ENCODE measurements around the gene PPP2R3A.

Gene PPP2R3A

GRCh38 chr3:136022529-136023263 is 57.2 kb downstream of the PPP2R3A start:
- Histone ChIP-seq H3K4me1 (ENCODE audit: control insufficient read depth, insufficient read depth, low read length, poor library complexity, severe bottlenecking) (peaks cover 4% of the 10 kb centered on the region), H3K36me3 (ENCODE audit: control insufficient read depth, insufficient read depth, low read length) (peaks cover 10% of the 10 kb centered on the region), H3K4me3 (ENCODE audit: extremely low read depth, insufficient read depth, low read length, poor library complexity, severe bottlenecking) (no peak overlapping the region), H3K9me3 (ENCODE audit: control insufficient read depth, low read length) (no peaks in the 10 kb centered on the region), H3K27ac (ENCODE audit: low read depth, low read length, severe bottlenecking) (no peak overlapping the region)
- WGBS, 2 experiments (ENCODE audit: insufficient coverage in 2 of 2): 87 to 100% methylated on average over 2 to 5 of the region's 6 CpGs

GRCh38 chr3:136023264-136023978 is 57.9 kb downstream of the PPP2R3A start:
- WGBS, 2 experiments (ENCODE audit: insufficient coverage in 2 of 2): 100% methylated on average over 2 of the region's 3 CpGs; no CpG with 5 or more reads in 1 of the 2 experiments
- Histone ChIP-seq H3K9me3 (ENCODE audit: control insufficient read depth, low read length) (no peaks in the 10 kb centered on the region), H3K4me1 (ENCODE audit: control insufficient read depth, insufficient read depth, low read length, poor library complexity, severe bottlenecking) (peaks cover 4% of the 10 kb centered on the region), H3K27ac (ENCODE audit: low read depth, low read length, severe bottlenecking) (no peak overlapping the region), H3K36me3 (ENCODE audit: control insufficient read depth, insufficient read depth, low read length) (peaks cover 17% of the 10 kb centered on the region), H3K4me3 (ENCODE audit: extremely low read depth, insufficient read depth, low read length, poor library complexity, severe bottlenecking) (no peak overlapping the region)

GRCh38 chr3:136036306-136036705 is 70.8 kb downstream of the PPP2R3A start:
- peaks cover 14% of the 10 kb centered on the region for H3K36me3 ChIP-seq (ENCODE audit: control insufficient read depth, insufficient read depth, low read length)
- H3K27ac ChIP-seq (ENCODE audit: low read depth, low read length, severe bottlenecking): no peak overlapping the region
- 96% methylated on average over 2 to 3 of the region's 3 CpGs for WGBS, 2 experiments (ENCODE audit: insufficient coverage in 2 of 2)
- no peak overlapping the region for H3K4me3 ChIP-seq (ENCODE audit: extremely low read depth, insufficient read depth, low read length, poor library complexity, severe bottlenecking)
- H3K9me3 ChIP-seq (ENCODE audit: control insufficient read depth, low read length): no peaks in the 10 kb centered on the region
- no peaks in the 10 kb centered on the region for H3K4me1 ChIP-seq (ENCODE audit: control insufficient read depth, insufficient read depth, low read length, poor library complexity, severe bottlenecking)

GRCh38 chr3:136038668-136039067 is 73.1 kb downstream of the PPP2R3A start:
- Histone ChIP-seq H3K9me3 (ENCODE audit: control insufficient read depth, low read length) (no peaks in the 10 kb centered on the region), H3K4me3 (ENCODE audit: extremely low read depth, insufficient read depth, low read length, poor library complexity, severe bottlenecking) (no peak overlapping the region), H3K27ac (ENCODE audit: low read depth, low read length, severe bottlenecking) (no peak overlapping the region), H3K4me1 (ENCODE audit: control insufficient read depth, insufficient read depth, low read length, poor library complexity, severe bottlenecking) (no peaks in the 10 kb centered on the region), H3K36me3 (ENCODE audit: control insufficient read depth, insufficient read depth, low read length) (peaks cover 20% of the 10 kb centered on the region)
- 92 to 100% methylated on average over 1 to 2 of the region's 2 CpGs for WGBS, 2 experiments (ENCODE audit: insufficient coverage in 2 of 2)

GRCh38 chr3:136042608-136043221 is 77.2 kb downstream of the PPP2R3A start:
- WGBS, 2 experiments (ENCODE audit: insufficient coverage in 2 of 2): 40% methylated on average over 1 of the region's 7 CpGs; no CpG with 5 or more reads in 1 of the 2 experiments

GRCh38 chr3:136044980-136045745 is 79.6 kb downstream of the PPP2R3A start:
- H3K4me1 ChIP-seq (ENCODE audit: control insufficient read depth, insufficient read depth, low read length, poor library complexity, severe bottlenecking): no peaks in the 10 kb centered on the region
- no peak overlapping the region for H3K27ac ChIP-seq (ENCODE audit: low read depth, low read length, severe bottlenecking)
- peaks cover 61% of the 10 kb centered on the region for H3K36me3 ChIP-seq (ENCODE audit: control insufficient read depth, insufficient read depth, low read length)
- no peak overlapping the region for H3K4me3 ChIP-seq (ENCODE audit: extremely low read depth, insufficient read depth, low read length, poor library complexity, severe bottlenecking)
- WGBS, 2 experiments (ENCODE audit: insufficient coverage in 2 of 2): 96 to 99% methylated on average over 7 of the region's 7 CpGs
- H3K9me3 ChIP-seq (ENCODE audit: control insufficient read depth, low read length): no peaks in the 10 kb centered on the region

More at GRCh38 chr3:136042608-136043221, 77.2 kb downstream of the PPP2R3A start:
- H3K4me1 ChIP-seq (ENCODE audit: control insufficient read depth, insufficient read depth, low read length, poor library complexity, severe bottlenecking): no peaks in the 10 kb centered on the region
- no peak overlapping the region for H3K4me3 ChIP-seq (ENCODE audit: extremely low read depth, insufficient read depth, low read length, poor library complexity, severe bottlenecking)
- H3K9me3 ChIP-seq (ENCODE audit: control insufficient read depth, low read length): no peaks in the 10 kb centered on the region
- no peak overlapping the region for H3K27ac ChIP-seq (ENCODE audit: low read depth, low read length, severe bottlenecking)
- H3K36me3 ChIP-seq (ENCODE audit: control insufficient read depth, insufficient read depth, low read length): peaks cover 51% of the 10 kb centered on the region

GRCh38 chr3:136048068-136048467 is 82.5 kb downstream of the PPP2R3A start:
- H3K4me3 ChIP-seq (ENCODE audit: extremely low read depth, insufficient read depth, low read length, poor library complexity, severe bottlenecking): no peak overlapping the region
- H3K4me1 ChIP-seq (ENCODE audit: control insufficient read depth, insufficient read depth, low read length, poor library complexity, severe bottlenecking): no peaks in the 10 kb centered on the region
- peaks cover 76% of the 10 kb centered on the region for H3K36me3 ChIP-seq (ENCODE audit: control insufficient read depth, insufficient read depth, low read length)
- 90 to 96% methylated on average over 6 to 7 of the region's 7 CpGs for WGBS, 2 experiments (ENCODE audit: insufficient coverage in 2 of 2)
- no peaks in the 10 kb centered on the region for H3K9me3 ChIP-seq (ENCODE audit: control insufficient read depth, low read length)
- H3K27ac ChIP-seq (ENCODE audit: low read depth, low read length, severe bottlenecking): no peak overlapping the region

- peaks cover 68% of the 10 kb centered on the region for H3K36me3 ChIP-seq (ENCODE audit: control insufficient read depth, insufficient read depth, low read length)
- H3K27ac ChIP-seq (ENCODE audit: low read depth, low read length, severe bottlenecking): no peak overlapping the region
- 85 to 86% methylated on average over 4 to 5 of the region's 6 CpGs for WGBS, 2 experiments (ENCODE audit: insufficient coverage in 2 of 2)
- H3K4me1 ChIP-seq (ENCODE audit: control insufficient read depth, insufficient read depth, low read length, poor library complexity, severe bottlenecking): no peaks in the 10 kb centered on the region
- H3K4me3 ChIP-seq (ENCODE audit: extremely low read depth, insufficient read depth, low read length, poor library complexity, severe bottlenecking): no peak overlapping the region
- H3K9me3 ChIP-seq (ENCODE audit: control insufficient read depth, low read length): no peaks in the 10 kb centered on the region
These were observed 84.7 kb downstream of the PPP2R3A start for GRCh38 chr3:136050250-136050649.

- Histone ChIP-seq H3K36me3 (ENCODE audit: control insufficient read depth, insufficient read depth, low read length) (peaks cover 39% of the 10 kb centered on the region), H3K4me1 (ENCODE audit: control insufficient read depth, insufficient read depth, low read length, poor library complexity, severe bottlenecking) (no peaks in the 10 kb centered on the region), H3K27ac (ENCODE audit: low read depth, low read length, severe bottlenecking) (no peak overlapping the region), H3K4me3 (ENCODE audit: extremely low read depth, insufficient read depth, low read length, poor library complexity, severe bottlenecking) (no peak overlapping the region), H3K9me3 (ENCODE audit: control insufficient read depth, low read length) (no peaks in the 10 kb centered on the region)
- WGBS, 2 experiments (ENCODE audit: insufficient coverage in 2 of 2): 88 to 90% methylated on average over 4 of the region's 4 CpGs
These were observed 90.0 kb downstream of the PPP2R3A start for GRCh38 chr3:136055491-136055890.

- Histone ChIP-seq H3K9me3 (ENCODE audit: control insufficient read depth, low read length) (no peaks in the 10 kb centered on the region), H3K27ac (ENCODE audit: low read depth, low read length, severe bottlenecking) (no peak overlapping the region), H3K36me3 (ENCODE audit: control insufficient read depth, insufficient read depth, low read length) (peaks cover 17% of the 10 kb centered on the region), H3K4me1 (ENCODE audit: control insufficient read depth, insufficient read depth, low read length, poor library complexity, severe bottlenecking) (peaks cover 13% of the 10 kb centered on the region), H3K4me3 (ENCODE audit: extremely low read depth, insufficient read depth, low read length, poor library complexity, severe bottlenecking) (no peak overlapping the region)
- WGBS, 2 experiments (ENCODE audit: insufficient coverage in 2 of 2): 95 to 100% methylated on average over 2 of the region's 2 CpGs
These were observed 101.7 kb downstream of the PPP2R3A start for GRCh38 chr3:136067211-136067610.
